ENCODE measurements around the gene PRM1. TPM values are rescaled to one million over a fixed set of nuclear protein-coding genes. Genes with fewer than 3 reads are reported as not detected.

PRM1 gene
- total and polyA plus RNA-seq, 10 donors, result not detected

GRCh38 chr16:11314309-11314894 lies 33.3 kb upstream of the PRM1 start:
- no peak for TF ChIP-seq POLR2AphosphoS5 (IDR thresholded peaks at IDR 0.05)
- TF ChIP-seq CTCF (IDR thresholded peaks at IDR 0.05 in 8 of 11, conservative IDR thresholded peaks at IDR 0.05 in 3 of 11), result no peak
- TF ChIP-seq POLR2A (IDR thresholded peaks at IDR 0.05), result no peak
- DNase-seq, result no peak
- 93 to 98% (median 95%) methylated on average over 6 to 8 of the region's 8 CpGs for WGBS, 5 donors
- H3K36me3 ChIP-seq, result no peaks in the 10 kb centered on the region
- no peaks in the 10 kb centered on the region for H3K27me3 ChIP-seq (replicated peaks in 1 of 7)
- H3K27ac ChIP-seq, result no peak overlapping the region
- H3K4me3 ChIP-seq, result no peak overlapping the region
- H3K9me3 ChIP-seq, result no peaks in the 10 kb centered on the region
- peaks cover 15 to 56% (median 39%) of the 10 kb centered on the region in 6 donors for H3K4me1 ChIP-seq
- intact Hi-C loops (cut with DNase I; ENCODE audit: low total_unique reads), result no loop called here

DNA sequence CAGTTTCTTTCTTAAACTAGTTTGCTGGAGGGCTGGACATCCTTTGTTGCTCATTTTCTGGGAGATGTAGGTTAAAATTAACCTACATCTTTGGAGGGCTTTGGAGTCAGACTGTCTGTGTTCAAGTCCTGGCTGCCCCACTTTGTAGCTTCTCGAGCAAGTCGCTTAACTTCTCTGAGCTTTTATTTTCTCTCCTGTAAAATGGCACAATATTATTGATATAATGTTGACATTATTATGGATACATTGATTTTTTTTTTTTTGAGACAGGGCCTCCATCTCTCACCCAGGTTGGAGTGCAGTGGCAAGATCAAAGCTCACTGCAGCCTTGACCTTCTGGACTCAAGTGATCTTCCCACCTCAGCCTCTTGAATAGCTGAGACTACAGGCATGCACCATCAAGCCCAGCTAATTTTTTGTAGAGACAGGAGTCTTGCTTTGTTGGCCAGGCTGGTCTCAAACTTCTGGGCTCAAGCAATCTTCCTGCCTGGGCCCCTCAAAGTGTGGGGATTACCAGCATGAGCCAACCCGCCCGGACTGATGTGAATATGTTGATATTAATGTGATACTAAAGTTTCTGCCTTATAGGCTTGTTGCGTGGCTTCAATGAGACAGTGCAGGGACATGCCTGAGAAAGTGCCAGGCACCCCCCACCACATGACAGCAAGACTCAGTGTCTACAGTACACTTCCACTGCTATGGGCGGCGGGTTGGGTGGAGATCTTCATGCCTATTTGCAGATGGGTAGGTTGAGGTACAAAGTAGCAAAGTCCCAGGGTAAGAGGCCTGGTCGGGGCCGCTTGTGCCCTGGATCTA lies 32.6 kb upstream of the PRM1 start:
- TF ChIP-seq POLR2A (IDR thresholded peaks at IDR 0.05), result no peak
- no peak for TF ChIP-seq CTCF (IDR thresholded peaks at IDR 0.05 in 8 of 11, conservative IDR thresholded peaks at IDR 0.05 in 3 of 11)
- TF ChIP-seq POLR2AphosphoS5 (IDR thresholded peaks at IDR 0.05), result no peak
- Histone ChIP-seq H3K27me3 (replicated peaks in 1 of 7) (no peaks in the 10 kb centered on the region), H3K36me3 (no peaks in the 10 kb centered on the region), H3K9me3 (no peaks in the 10 kb centered on the region), H3K4me3 (no peak overlapping the region), H3K27ac (peak overlapping the region in 3 of 8 donors; percentile 64 to 88 (median 84)), H3K4me1 (peaks cover 19 to 63% (median 46%) of the 10 kb centered on the region in 6 donors)
- DNase-seq, result no peak
- WGBS, 5 donors, result 83 to 97% (median 94%) methylated on average over 8 to 9 of the region's 9 CpGs
- intact Hi-C loops (cut with DNase I; ENCODE audit: low total_unique reads), result no loop called here

DNA sequence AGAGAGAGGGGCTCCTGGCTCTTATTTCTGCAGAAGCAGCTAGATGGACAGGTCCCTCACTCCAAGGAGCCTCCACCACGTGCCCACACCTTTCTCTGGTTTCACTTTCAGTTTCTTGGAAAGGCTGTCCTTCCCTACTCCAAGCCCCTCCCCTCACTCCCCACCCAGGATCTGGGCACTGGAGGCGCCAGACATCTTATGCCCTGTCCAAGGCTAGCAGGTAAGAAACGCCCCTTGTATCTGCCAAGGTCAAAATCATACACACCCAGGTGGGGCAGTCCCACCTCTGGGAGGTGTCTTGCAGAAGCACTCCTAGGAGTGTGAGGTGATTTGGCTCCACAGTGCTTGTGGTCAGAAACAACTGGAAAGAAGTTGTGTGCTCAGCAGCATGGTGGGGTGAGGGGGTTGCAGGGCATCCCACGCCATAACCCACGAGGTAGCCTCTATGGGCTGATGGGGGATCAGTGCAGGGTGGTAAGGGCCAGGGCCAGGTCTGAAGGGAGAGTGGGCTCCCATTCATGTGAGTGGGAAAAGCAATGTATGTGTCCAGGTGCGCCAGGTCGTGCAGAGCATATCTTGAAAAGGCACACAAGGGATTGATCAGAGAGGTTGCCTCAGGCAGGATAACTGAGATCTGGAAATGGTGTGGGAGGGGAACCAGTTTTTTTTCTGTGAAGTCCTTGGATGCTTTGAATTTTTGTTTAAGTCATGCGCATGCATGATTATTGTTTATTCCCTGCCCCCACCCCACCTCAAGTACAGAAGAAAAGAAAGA lies 31.8 kb upstream of the PRM1 start:
- H3K36me3 ChIP-seq, result no peaks in the 10 kb centered on the region
- H3K4me3 ChIP-seq, result peak overlapping the region in 1 of 8 donors; percentile 15
- intact Hi-C loops (cut with DNase I; ENCODE audit: low total_unique reads), result no loop called here
- no peaks in the 10 kb centered on the region for H3K9me3 ChIP-seq
- H3K27ac ChIP-seq, result peak overlapping the region in 5 of 8 donors; percentile 14 to 88 (median 84)
- WGBS, 5 donors, result 60 to 70% (median 67%) methylated on average over 8 of the region's 8 CpGs
- no peak for DNase-seq
- H3K4me1 ChIP-seq, result peaks cover 23 to 71% (median 53%) of the 10 kb centered on the region in 6 donors
- H3K27me3 ChIP-seq (replicated peaks in 1 of 7), result no peaks in the 10 kb centered on the region
- TF ChIP-seq POLR2AphosphoS5 (IDR thresholded peaks at IDR 0.05) (no peak), POLR2A (IDR thresholded peaks at IDR 0.05) (no peak), CTCF (IDR thresholded peaks at IDR 0.05 in 8 of 11, conservative IDR thresholded peaks at IDR 0.05 in 3 of 11) (no peak)

All from spleen (tissue), 11 donors.